Karpas-422 (cell line): ENCODE measurements around the gene CLDN17. TPM values are rescaled to one million over a fixed set of nuclear protein-coding genes. Genes with fewer than 3 reads are reported as not detected.

Experiments used
- total RNA-seq: library from RNA; depleted of rRNA; stranded (reverse); fragments of >200 nt; shearing (Covaris generic); gene quantifications from 2 replicates; pipeline ENCODE4 v1.2.3, GENCODE V29; 2014; ENCODE audit warnings: low replicate concordance; rRNA removed

The CLDN17 gene
- total RNA-seq, 1 experiment from 2014 or later, result not detected

Other genes starting within 250 kb of the CLDN17 start
- gene GRIK1, start 226.8 kb downstream of the CLDN17 start, total RNA-seq, result 0.14 TPM in 1 of 2 replicates, not detected in the other
- gene CLDN8, start 49.3 kb upstream of the CLDN17 start, total RNA-seq, result not detected in 2 replicates
- not detected in 2 replicates for gene KRTAP24-1, start 116.1 kb upstream of the CLDN17 start, total RNA-seq
- gene KRTAP25-1, start 122.7 kb upstream of the CLDN17 start, total RNA-seq, result not detected in 2 replicates
- gene KRTAP26-1, start 153.5 kb upstream of the CLDN17 start, total RNA-seq, result not detected in 2 replicates
- not detected in 2 replicates for gene KRTAP27-1, start 170.9 kb upstream of the CLDN17 start, total RNA-seq
- not detected in 2 replicates for gene KRTAP23-1, start 181.8 kb upstream of the CLDN17 start, total RNA-seq
- not detected in 2 replicates for gene KRTAP13-2, start 205.5 kb upstream of the CLDN17 start, total RNA-seq
- not detected in 2 replicates for gene KRTAP13-1, start 229.2 kb upstream of the CLDN17 start, total RNA-seq